Activated CD4-positive, alpha-beta T cell treated with anti-CD3 and anti-CD28 coated beads for 24 hours (primary cell): ENCODE results near the gene CARD6.
A peak's percentile ranks its signal among the peaks of the same experiment; 100 is the strongest.
"Not testable (repeated sequence)": the region's sequence is repeated elsewhere in the genome, so short reads cannot be mapped to it uniquely, and the experiment has no call there.

ENCODE experiments used
- DNase-seq, 2 donors: peaks; one replicate each; pipeline ENCODE4 v3.0.0-alpha.2; 2020; ENCODE audit warnings: low read depth in 2 of 2

Gene CARD6

DNA sequence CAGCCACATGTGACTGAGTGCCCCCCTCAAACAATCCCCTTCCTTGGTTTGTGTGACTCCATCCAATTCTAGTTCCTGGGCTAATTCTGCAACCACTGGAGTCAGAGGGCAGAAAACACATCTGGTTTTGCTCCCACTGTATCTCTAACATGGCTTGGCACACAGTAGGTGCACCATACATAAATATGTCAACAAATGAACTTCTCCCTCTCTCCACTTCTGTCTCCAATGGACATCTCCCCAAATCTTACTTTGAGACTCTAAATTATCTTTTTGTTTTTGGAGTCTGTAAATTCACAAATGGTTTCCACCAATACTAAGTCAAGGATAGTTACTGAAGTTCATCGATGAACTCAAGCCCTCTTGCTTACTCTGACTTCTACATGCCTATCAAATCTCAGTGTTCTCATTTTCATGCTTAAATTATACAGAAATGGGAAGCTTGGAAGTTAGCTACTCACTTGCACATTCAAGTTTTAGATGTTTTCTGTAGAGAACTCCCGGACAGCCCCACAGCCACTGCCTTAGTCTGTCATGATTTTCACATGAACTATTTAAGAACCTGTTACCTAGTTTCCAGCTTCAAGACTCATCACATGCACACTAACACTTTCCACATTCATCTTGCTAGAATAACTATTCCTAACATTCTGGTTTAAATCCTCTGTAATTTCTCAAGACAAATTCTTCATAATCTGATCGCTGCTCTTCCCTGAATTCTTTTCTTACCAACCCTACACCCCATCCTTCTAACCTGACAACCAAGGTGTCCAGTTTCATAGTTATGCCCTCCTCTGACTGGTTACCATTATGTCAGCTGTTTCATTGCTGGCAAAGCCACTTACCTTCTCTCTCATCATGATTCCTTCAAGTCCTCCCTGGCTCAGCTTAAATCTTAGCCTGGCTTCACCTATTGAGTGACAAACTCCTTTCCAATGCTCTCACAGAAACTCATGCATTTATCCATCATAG lies 12.2 kb upstream of the CARD6 start:
- DNase-seq = no peak

DNA sequence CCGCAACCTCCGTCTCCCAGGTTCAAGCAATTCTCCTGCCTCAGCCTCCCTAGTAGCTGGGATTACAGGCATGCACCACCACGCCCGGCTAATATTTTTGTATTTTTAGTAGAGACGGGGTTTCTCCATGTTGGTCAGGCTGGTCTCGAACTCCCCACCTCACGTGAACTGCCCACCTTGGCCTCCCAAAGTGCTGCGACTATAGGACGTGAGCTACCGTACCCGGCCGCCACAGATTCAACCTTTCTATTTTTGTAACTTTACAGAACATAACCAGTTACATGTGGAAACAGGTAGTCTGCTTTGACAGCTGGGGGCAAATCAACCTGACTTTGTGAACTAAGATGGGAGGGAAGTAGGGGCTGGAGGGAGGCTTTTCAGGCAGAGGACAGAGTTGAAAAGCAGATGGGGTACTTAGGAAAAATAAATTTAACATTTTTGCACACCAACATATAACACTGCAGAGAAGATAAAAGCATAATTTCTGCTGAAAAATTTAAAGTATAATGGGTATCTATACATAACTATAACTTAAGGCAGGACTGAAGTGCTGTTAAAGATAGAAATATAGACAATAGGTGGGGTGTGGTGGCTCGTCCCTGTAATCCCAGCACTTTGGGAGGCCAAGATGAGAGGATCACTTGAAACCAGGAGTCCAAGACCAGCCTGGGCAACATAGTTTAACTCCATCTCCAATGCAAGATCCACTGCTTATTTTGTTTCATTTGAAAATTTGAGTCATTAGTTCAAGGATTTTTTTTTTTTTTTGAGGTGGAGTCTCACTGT lies 11.2 kb upstream of the CARD6 start:
- no peak for DNase-seq

DNA sequence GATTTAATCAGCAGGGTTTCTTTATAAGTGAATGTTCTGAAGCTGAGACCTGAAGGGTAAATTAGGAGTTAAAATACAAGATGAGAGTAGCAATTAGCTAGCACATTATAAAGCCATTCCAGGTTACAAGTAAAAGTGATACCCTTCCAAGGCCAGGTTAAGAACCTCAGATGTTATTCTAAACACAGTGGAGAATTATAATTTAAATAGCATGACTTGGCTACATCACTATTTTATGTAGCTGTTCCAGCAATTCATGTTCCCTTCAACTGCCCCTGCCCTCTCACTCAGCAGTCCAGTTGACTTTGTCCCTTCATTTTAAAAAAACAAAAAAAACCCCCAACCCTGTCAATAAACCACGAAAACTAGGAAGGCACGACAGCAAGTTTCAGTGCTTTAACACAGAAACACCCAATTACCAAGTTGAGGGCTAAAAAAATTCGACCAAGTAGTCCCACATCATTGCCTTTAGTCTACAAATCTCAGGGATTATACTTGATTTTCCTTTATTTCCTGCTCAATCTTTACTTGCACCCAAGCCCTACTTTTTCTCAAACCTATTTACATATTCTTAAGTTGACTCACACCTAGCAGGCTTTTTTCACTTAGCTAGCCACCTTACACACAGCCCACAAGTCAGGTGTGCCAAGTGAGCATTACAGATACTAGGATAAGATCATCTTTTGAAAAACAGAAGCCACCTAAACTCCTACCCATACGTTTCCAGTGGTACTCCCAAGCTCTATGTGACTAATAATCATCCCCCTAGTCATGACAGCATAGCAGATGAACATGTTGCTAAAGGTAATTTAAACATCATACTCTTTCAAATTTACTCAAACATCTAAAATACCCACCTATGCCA lies 9.6 kb upstream of the CARD6 start:
- DNase-seq = no peak

DNA sequence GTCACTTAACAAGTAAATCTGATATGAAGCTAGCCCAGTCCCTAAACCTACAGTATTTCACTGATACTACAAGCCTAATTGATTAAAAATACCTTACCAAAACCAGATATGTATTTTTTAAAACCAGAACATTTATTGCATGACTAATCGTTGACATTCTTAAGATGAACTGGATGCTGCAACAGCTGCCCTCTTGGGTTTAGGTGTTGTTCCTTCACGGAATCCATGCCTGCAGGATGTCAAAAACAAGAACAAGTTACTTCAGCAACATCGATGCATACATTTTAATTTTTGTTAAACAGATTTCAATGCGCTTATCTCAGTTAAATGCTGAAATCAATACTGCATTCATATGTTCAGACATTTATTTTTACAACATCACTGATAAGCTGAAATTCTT lies 8.8 kb upstream of the CARD6 start:
- DNase-seq = no peak

DNA sequence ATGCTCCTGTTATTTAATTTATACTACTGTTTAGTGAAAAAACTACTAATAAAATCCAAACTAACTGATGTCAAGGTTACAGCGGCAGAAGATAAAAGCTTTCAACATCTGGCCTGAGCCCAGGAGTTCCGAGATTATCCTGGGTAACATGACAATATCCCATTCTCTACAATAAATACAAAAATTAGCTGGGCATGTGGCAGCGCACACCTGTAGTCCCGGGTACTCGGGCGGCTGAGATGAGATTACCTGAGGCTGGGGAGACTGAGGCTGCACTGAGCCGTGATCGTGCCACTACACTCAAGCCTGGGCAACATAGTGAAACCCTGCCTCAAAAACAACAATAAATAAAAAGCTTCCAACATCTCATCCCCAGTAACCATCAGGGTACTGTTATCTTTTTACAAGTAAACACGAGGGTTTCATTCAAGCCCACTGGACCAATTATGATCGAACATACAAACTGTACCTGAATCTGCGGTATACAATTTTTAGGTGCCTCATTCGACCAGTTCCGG lies 7.4 kb upstream of the CARD6 start:
- DNase-seq = no peak

DNA sequence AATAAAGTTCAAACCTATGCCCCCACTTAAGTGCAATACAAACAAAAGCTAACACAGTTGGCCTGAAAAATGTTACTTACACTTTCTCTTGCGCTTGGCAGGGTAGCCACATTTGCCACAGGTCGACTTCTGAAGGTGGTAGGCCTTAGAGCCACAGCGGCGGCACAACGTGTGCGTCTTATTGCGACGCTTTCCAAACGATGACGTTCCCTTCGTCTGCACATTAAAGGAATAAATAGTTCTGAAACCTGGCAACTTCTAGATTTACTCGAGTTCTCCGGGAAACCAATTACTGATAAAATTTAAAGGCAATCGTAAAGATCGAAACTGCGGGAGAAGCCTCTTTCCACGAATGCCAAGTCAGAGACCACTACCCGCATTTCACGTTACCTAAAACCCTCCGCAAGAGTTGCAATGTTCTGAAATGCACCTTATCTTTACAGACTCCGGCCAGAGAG lies 6.7 kb upstream of the CARD6 start:
- DNase-seq = no peak

DNA sequence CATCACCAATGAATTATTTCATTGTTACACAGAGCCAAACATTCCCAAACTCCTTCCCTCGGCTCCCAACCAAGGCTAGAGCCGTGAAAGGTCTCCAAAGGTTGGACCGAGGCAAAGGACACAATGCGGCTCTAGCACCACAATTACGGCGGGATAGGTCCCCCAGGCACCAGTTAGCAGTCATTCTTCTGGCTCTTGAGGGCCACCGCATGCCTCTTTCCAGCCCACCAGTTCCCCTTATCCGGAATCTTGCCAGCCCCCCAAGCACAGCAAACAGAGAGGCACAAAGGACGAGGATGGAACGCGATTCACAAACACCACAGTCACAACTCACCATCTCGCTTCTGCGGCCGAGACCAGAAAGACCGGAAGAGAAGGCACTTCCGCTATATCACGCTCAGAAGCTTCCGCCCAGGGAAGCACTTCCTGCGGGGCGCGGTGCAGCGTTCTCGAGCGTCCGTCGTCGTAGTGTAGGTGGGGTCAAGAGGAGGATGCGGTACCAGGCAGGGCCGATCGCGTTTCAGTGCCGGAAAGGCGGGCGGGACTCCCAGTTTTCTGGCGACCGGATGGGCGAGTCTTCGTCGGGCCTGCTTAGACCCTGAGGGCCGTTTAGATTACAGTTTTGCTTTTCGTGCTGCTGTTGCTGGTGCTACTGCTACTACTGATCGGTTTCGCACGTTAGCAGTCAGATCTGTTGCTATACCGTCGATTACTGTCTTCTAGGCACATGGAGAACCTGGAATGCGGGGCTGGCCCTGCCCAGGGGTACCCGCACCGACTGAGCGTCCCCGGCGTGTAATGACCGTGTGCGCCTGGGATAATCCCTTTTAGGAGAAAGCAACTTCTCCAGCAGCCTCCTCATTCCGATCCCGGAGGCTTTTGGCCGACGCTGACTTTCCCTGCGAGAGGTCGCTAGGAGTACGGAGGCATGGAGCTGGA lies 6.0 kb upstream of the CARD6 start, which contains the start of gene RPL37:
Gene RPL37, minus strand, starts transcription at position 374 of the 939 bp plus-strand sequence. Its CDS starts 37 bp downstream, at position 337.
- DNase-seq = peak; percentile 80 to 85

DNA sequence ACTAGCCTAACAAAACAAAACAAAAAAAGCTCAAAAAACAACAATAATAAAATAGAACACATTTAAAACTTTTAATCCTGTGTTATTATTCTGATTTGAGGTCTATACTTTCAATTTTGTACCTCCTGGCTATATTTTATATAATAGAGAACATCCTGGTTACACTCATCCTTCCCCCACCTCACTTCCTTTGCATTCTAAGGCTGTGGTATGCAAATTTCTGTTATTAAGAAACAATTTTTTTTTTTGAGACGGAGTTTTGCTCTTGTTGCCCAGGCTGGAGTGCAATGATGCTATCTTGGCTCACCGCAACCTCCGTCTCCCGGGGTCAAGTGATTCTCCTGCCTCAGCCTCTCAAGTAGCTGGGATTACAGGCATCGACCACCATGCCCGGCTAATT lies 3.1 kb upstream of the CARD6 start:
- no peak for DNase-seq

DNA sequence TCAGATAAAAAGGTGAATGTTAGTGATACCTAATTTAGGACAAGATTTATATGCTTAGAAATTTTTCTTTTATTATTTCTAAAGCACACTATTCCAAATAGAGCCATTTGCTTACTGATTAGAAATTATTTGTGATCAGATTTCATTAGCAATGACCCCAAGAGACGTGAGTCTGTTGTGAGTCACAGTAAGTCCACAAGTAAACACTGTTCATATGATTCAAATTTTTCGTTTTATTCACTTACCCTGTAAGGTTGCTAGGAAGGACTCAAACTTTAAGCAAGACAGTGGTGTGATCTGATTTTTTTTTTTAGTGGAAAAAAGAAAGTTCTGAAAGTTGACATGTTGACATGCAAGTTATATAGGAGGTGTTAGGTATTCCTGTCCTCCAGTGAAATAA lies 1.2 kb downstream of the CARD6 start:
- no peak for DNase-seq

DNA sequence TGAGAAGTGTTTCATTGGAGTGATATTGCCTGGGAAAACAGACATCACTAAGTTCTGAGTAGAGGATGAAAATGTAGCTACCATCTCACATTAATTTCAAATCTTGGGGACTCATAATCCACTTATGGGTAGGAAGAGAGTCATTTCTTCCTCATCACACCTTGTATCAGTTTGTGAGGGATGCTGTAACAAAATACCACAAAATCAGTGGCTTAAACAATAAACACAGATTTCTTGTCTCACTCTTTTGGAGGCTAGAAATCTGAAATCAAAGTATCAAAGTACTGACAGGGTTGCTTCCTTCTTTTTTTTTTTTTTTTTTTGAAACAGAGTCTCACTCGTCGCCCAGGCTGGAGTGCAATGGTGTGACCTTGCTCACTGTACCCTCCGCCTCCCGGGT lies 3.4 kb downstream of the CARD6 start:
- no peak for DNase-seq

DNA sequence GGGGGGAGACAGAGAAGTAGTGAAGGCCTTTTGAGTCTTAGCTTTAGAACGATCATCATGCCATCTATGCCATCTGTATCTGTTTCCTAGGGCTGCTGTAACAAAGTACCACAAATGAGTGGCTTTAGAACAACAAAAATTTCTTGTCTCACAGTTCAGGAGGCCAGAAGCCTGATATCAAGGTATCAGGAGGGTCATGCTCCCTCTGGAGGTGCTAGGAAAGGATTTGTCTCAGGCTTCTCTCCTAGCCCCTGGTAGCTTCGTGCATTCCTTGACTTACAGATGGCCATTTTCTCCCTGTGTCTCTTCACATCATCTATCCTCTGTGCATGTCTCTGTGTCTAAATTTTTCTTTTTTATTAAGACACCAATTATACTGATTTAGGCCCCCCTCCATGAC lies 5.2 kb downstream of the CARD6 start:
- DNase-seq = no peak

DNA sequence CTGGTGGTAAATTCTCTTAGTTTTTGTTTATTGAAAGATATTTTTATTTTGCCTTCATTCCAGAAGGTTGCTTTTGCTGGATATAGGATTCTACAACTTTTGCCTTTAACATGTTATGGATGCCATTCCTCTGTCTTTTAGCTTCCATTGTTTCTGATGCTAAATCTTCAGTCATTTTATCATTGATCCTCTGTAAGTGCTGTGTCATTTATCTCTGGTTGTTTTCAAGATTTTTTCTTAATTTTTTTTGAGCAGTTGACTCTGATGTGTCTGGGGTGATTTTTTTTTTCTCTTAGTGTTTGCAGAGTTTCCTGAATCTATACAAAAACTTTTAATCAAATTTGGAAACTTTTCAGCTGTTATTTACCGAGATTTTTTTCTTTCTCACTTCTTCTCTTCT lies 6.4 kb downstream of the CARD6 start:
- no peak for DNase-seq

DNA sequence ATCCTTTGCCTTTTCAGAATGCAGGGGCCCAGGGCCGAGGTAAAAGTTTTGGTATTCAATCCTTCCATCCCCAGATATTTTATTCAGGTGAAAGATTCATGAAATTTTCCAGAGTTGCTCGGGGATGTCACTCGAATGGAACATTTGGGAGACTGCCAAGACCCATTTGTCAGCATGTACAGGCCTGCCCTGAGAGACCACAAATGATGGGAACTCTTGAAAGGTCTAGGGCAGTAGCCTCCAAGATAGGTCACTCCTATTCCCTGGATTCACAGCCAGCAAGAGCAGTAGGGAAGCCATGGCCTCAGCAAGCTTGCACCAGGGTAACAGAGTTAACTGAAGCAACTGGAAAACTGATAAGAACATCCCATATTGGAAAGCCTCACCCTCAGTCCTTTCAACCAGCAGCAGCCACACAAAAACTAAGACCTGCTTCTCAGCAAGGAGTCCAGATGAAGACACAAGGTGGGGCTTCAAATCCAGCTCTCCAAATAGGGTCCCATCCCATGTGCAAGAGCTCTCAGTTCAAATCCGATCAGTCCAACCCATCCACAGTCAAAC lies 12.5 kb downstream of the CARD6 start:
- no peak for DNase-seq

DNA sequence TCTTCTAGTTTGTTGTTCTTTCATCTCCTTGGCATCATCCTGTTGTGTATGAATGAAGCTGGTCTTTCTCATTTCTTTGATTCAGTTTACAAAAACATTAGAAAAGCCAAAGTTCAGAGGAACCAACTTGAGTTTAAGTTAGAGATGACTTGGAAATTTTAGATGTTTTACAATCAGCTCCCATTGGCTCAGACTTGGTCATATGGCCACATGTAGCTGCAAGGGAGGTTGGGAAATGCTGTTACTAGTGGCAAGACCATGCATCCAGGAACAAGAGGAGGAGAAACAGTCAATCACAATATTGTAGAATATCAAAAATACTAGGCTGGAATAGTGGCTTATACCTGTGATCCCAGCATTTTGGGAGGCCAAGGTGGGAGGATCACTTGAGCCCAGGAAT lies 19.5 kb downstream of the CARD6 start:
- DNase-seq = no peak

DNA sequence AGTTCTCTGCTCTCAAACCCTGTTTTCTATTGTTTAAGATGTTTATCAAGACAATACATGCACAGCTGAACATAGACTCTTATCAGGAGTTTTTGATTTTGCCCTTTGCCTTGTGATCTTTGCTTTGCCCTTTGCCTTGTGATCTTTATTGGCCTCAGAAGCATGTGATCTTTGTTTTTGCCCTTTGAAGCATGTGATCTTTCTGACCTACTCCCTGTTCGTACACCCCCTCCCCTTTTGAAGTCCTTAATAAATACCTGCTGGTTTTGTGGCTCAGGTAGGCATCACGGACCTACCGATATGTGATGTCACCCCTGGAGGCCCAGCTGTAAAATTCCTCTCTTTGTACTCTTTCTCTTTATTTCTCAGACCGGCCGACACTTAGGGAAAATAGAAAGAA lies 23.8 kb downstream of the CARD6 start:
- DNase-seq = not testable (repeated sequence)

DNA sequence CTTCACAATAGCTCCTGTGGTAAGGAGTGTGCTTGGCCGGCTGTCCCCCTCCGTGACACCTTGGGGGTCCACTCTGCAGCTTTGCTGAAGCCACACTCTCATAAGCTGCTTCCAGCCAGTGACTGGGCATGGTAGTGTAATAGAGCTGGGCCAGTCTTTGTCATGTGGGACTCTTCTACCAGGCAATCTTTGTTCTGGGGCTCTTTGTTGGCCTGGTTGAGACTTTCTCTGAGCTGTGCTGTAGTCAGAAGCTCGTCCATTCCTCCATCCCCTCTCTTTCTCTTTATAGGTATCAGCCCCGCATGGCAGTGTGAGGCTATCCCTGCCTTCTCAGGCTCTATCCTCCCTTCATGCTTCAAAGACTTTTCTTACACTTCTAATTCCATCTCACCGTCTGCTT lies 25.7 kb downstream of the CARD6 start:
- no peak for DNase-seq

DNA sequence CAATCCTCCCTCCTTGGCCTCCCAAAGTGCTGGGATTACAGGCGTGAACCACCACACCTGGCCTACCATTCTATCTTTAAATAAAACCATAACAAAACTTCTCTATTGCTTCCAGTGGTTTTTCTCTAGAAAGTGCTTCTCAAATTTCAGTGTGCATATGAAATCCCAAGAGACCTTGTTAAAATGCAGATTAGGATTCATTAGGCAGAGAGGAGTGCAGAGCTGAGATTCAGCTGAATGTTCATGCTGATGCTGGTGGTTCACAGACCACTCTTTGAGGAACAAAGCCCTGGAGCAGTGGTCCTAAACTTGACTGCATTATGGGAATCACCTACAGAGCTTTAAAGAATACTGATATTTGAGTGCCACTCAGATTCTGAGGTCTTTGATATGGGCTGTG lies 28.2 kb downstream of the CARD6 start:
- DNase-seq = no peak

DNA sequence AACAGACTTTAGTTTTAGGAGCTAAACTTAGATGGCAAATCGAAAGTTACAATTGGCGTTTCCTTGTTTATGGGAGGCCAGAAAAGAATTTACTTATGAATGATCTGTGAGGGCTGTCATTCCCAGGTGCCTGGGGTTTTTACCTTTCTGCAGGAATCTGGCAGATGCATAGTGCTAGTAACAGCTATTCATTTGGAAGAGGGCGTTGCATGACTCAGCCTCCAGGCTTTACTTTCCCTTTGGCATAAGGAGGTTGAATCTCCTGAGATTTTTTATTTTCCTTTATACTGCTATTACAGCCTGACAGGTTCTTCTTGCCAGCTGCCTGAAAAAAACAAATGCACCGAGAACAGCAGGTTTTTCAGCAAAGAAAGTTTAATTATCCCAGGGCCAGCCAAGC lies 30.0 kb downstream of the CARD6 start:
- no peak for DNase-seq

DNA sequence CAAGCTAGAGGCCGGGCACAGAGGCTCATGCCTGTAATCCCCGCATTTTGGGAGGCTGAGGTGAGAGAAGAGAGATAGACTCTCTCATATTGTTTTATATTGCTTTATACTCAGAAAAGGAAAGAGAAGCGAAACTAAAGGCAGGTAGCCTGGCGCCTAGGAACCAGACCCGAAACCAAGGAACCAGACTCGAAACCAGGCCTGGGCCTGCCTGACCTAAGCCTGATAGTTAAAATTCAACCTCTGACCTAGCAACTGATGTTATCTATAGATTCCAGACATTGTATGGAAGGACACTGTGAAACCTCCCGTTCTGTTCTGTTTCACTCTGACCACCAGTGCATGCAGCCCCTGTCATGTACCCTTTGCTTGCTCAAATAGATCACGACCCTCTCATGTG lies 31.1 kb downstream of the CARD6 start:
- DNase-seq = not testable (repeated sequence)

DNA sequence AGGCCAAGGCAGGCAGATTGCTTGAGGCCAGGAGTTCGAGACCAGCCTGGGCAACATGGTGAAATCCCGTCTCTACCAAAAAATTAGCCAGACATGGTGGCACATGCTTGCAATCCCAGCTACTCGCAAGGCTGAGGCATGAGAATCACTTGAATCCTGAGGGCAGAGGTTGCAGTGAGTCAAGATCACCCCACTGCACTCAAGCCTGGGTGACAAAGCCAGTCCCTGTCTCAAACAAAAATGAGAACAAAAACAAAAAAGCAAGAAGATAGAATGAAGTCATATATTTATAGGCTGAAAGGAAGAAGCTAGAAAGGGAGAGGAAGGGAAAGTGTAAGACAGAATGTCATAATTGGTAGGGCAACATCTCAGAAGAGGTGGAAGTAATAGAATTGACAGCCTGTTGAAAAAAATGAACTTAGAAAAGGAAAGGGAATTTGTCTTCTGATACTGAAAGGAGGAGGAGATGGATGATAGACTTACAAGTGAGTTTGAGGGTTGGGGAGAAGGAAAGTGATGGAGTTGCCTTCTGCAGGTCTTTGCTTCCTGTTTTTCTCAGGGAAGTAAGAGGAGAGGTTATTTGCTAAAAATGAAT lies 32.2 kb downstream of the CARD6 start:
- DNase-seq = no peak
